Measurements from ENCODE around the gene HMOX2.

The HMOX2 gene

GRCh38 chr16:4525069-4525468 is 48.9 kb downstream of the HMOX2 start:
- no peak for DNase-seq (ENCODE audit: low read depth)

- DNase-seq (ENCODE audit: low read depth): no peak
Observed at GRCh38 chr16:4525634-4526277, 49.6 kb downstream of the HMOX2 start.

GRCh38 chr16:4529085-4530060 is 53.2 kb downstream of the HMOX2 start:
- DNase-seq (ENCODE audit: low read depth): no peak

DNA sequence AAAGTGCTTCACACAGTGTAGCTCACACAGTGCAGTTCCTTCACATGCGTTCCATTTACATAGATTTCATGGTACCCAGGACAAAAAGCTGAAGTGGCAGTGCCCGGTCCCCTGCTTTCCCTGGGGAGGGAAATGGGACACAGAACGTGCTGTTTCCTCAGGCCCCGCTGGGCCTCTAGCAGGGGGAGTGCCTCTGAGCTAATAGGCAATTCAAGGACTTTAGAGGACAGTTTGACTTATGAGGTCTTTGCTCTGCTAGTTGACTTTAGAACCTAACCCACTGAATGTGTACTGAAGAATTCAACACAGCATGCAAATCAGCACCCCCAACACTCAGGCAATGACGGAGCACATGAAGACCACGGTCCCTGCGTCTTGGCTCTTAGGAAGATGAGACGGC is 55.6 kb downstream of the HMOX2 start:
- DNase-seq (ENCODE audit: low read depth): no peak

DNA sequence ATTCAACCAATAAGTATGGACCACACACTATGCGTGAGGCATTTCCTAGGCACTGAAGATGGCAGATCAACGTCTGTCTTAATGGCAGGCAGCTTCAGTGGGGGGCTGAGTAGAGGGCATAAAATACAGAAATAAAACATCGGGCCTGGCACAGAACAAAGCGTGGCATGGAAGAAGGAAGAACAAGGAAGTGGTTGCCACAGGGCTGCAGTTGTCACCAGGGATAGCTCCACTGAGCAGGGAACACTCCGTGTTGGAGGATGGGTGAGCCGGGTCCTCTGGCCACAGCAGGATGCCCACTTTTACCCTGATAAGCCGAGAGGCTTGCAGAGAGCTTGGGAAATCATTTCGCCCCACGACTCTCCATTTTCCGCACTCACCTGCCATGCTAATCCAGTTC is 56.0 kb downstream of the HMOX2 start:
- no peak for DNase-seq (ENCODE audit: low read depth)

DNA sequence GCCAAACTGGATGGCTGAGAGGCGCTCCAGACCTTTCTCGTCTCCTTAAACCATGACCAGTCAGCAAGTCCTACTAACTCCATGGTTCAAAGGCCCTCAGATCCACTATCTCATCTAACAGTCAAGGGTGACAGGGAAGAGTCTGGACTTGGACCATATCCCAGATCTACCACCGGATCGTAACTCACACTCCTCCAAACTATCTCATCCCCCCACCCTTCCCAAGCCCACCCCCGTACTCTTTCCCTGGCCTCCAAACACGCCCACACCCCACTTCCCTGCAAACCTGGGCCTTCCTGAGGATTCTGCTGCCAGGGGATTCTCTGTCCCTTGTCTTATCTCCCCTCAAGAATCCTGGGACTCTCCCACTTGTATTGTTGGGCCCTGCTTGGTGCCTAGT is 57.3 kb downstream of the HMOX2 start:
- DNase-seq (ENCODE audit: low read depth): no peak

GRCh38 chr16:4534151-4534790 is 58.1 kb downstream of the HMOX2 start:
- DNase-seq (ENCODE audit: low read depth): no peak

GRCh38 chr16:4535627-4536108 is 59.5 kb downstream of the HMOX2 start:
- DNase-seq (ENCODE audit: low read depth): no peak

GRCh38 chr16:4536391-4537106 is 60.4 kb downstream of the HMOX2 start:
- no peak for DNase-seq (ENCODE audit: low read depth)

DNA sequence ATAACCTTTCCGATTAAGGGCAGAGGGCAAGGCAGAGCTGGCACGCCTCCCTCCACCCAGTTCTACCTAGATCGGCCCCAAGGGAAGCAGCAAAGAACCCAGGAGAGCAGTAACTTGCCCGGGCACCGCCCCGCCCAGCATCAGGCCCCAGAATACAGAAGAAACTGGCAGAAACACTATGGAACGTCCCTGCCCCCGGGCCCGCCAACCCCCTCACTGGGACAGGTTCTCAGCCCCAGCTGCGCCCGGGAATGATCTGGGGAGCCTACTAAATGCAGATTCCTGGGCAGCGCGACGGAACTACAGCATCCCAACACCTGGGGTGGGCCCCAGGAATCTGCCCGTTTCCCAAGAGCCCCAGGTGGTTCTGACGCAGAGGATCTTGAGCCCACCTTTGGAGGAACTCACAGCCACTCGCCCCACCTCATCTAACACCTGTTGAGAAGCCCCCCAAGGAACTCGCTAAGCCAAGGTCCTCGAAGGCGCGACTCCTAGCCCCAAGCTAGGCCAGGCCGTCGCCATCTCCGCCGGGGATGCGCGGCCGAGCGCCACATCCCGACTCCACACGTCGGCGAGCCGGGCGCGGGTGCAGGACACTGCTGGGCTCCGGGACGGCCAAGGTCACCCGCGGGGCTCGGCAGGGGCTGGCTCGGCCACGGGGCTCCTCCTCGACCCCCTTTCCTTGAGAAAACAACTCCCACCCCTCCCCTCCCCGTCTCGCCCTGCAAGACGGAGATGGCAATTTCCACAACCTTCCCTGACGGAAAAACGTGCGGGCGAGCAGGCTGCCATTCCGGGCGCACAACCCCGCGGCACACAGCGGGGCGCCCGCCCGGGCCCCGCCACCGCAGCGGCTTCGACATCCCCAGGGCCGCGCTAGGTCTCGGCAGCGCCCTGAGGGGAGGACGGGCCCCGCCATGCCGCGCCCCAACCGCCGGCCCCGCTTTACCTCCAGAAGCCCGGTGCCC is 61.5 kb downstream of the HMOX2 start:
- no peak for DNase-seq (ENCODE audit: low read depth)

DNA sequence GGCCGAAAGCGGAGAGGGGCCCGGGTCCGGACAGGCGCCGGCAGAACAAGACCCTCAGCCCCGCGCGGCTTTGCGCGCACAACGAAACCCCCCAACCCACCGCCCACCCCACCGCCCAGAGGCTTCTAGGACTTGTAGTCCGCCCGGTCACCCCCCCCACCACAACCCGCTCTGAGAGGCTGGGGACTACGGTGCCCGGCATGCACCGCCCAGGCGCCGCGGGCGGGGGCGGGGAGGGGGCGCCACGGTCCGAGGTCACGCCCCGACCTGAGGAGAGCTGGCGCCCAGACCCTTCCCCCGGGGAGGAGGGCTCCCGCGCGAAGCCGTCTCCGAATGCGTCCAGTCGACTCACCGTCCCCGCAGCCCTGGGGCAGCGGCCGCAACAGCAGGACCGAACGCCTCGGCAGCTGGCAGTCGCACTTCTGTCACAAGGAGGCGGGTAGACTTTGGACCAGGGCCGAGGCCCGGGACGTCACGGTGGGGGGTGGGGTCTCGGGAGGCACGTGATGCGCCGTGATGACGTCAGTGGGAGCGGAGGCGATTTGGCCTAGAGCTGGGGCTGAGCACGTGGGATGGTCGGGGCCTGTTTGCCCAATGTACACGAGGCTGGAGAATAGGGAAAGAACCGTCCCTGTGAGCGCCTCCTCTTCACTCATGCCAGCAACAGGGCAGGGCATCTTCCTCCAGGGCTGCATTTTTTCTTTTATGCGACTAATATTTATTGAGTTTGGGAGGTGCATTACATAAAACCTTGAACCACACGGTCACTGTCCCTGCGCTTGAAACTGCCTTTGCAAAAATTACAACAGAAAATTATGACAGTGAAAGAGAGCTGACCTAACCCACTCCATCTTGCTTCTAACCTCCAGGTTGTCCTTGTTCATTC is 62.4 kb downstream of the HMOX2 start, which contains the start of gene CDIP1:
Gene CDIP1 (minus strand): TSS at position 424 of the 886 bp plus-strand sequence. CDS start 24,643 bp downstream, outside the sequence.
- DNase-seq (ENCODE audit: low read depth): peak; percentile 86

GRCh38 chr16:4539716-4540284 is 63.6 kb downstream of the HMOX2 start:
- DNase-seq (ENCODE audit: low read depth): no peak

GRCh38 chr16:4544473-4544872 is 68.3 kb downstream of the HMOX2 start:
- no peak for DNase-seq (ENCODE audit: low read depth)

- DNase-seq (ENCODE audit: low read depth): no peak
Observed at GRCh38 chr16:4548124-4548523, 71.9 kb downstream of the HMOX2 start.

GRCh38 chr16:4550591-4550990 is 74.4 kb downstream of the HMOX2 start:
- DNase-seq (ENCODE audit: low read depth): no peak

DNA sequence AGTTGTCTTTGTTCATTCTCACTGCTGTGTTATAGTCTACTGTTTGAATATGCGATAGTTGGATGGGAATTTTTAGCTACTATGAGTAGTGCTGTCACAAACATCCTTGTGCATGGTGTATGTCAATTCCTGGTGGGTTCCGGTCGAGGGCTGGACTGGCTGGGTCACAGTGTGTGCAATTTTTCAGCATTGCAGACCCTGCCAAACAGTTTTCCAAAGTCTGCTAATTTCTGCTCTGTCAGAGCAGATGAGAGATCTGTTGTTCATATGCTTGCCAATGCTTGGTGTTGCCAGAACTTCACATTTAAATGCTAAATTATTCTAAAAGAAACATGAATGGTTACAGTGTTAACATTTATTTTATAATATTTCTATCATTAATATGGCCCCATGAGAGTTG is 76.3 kb downstream of the HMOX2 start:
- no peak for DNase-seq (ENCODE audit: low read depth)

DNA sequence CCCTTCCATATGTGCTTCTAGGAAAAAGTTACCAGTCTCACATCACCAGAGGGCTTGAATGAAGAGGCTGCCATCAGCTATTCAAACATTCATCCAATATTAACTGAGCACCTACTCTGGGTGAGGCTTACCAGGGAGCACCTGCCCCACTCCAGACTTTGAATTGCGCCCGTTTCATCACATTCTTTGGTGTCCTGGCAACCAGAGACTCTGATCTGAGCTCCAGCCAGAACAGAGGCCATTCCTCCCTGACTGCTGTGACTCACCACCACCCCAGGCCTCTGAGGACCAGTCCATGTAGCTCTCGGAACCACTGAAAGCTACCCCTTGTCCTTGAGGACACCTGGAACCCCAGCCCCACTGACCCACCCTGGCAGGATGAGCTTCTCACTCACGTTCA is 79.9 kb downstream of the HMOX2 start, which contains the start of gene C16orf96:
Gene C16orf96 (plus strand): TSS at position 229 of the 400 bp plus-strand sequence. CDS start 150 bp downstream, at position 379.
- no peak for DNase-seq (ENCODE audit: low read depth)

DNA sequence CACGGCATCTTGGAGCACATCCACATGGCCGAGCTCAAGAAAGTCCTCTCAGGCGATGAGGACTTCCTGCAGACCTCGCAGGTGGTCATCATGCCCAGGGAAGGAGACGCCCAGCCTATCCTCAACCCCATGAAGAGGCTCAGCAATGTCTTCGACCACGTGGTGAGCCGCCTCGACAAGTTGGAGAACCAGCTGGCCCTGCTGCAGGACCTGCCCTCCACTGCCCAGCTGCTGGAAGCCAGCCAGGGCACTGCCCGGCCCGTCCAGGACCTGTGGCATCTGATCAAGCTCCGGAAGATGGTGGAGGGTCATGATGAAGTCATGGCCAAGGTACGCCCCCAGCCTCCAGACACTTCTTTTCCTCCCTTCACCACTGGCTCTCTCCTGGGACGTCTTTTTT is 80.4 kb downstream of the HMOX2 start:
- no peak for DNase-seq (ENCODE audit: low read depth)

DNA sequence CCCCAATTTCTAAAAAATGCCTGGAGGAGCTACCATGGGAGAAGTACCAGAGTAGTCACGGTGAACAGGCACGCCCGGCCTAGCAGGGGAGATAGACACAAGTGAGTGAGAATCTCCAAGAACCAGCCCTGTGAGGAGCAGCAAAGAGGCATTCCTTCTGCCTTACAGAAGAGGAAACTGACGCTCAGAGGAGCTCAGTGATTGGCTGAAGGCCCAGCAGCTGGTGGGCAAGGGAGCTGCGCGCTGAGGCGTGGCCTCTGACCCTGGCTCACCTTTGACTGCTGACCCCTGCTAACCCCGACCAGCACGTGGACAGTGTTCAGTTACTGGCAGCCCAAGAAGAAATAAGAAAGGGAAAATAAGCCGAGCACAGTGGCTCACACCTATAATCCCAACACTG is 81.8 kb downstream of the HMOX2 start:
- DNase-seq (ENCODE audit: low read depth): no peak

All from T-helper 22 cell (primary cell).